ENCODE measurements around the gene SLC38A3.

DNA sequence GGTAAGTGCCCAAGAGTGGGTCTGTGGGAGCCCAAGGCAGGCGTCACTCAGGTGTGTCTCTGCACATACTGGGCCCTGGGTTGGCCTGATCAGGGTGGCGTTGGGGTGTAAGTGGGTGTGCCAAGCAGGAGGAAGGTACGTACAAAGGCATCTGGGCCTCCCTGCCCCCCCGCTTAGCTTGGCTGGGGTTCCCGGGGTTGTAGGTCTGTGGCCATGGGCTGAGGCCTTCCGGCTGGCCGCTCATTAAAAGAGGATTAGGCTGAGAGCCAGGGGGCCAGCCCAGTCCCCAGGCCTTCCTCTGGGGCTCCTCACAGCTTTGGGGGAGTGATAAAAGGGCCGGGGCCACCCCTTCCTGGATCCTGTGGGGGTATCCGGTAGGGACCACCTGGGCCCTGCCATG, 36.7 kb upstream of the SLC38A3 start:
- TF ChIP-seq, protein P1, sequence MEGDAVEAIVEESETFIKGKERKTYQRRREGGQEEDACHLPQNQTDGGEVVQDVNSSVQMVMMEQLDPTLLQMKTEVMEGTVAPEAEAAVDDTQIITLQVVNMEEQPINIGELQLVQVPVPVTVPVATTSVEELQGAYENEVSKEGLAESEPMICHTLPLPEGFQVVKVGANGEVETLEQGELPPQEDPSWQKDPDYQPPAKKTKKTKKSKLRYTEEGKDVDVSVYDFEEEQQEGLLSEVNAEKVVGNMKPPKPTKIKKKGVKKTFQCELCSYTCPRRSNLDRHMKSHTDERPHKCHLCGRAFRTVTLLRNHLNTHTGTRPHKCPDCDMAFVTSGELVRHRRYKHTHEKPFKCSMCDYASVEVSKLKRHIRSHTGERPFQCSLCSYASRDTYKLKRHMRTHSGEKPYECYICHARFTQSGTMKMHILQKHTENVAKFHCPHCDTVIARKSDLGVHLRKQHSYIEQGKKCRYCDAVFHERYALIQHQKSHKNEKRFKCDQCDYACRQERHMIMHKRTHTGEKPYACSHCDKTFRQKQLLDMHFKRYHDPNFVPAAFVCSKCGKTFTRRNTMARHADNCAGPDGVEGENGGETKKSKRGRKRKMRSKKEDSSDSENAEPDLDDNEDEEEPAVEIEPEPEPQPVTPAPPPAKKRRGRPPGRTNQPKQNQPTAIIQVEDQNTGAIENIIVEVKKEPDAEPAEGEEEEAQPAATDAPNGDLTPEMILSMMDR (IDR thresholded peaks at IDR 0.05), result no peak
- TF ChIP-seq POLR2A (IDR thresholded peaks at IDR 0.05), result no peak

Data from esophagus squamous epithelium (tissue), 4 donors.